ENCODE data around the gene NUP98.

GRCh38 chr11:3825473-3826154 lies 28.3 kb upstream of the NUP98 start:
- TF ChIP-seq GATA2 (IDR thresholded peaks at IDR 0.05; ENCODE audit: insufficient read depth, insufficient read length, low read depth, low read length) (no peak), CTCF (IDR thresholded peaks at IDR 0.05; ENCODE audit: extremely low read depth in 1 of 2, insufficient read depth in 1 of 2, low read depth in 1 of 2, low read length in 2 of 2) (no peak), EZH2 (IDR thresholded peaks at IDR 0.05; ENCODE audit: borderline replicate concordance, low read depth, low read length, severe bottlenecking) (no peak), POLR2A (IDR thresholded peaks at IDR 0.05; ENCODE audit: low read depth, low read length) (no peak), MYC (IDR thresholded peaks at IDR 0.05; ENCODE audit: low read depth, low read length) (no peak), POLR2AphosphoS5 (IDR thresholded peaks at IDR 0.05; ENCODE audit: insufficient read depth, low read depth, low read length) (no peak), MAX (IDR thresholded peaks at IDR 0.05; ENCODE audit: insufficient read depth, insufficient read length) (no peak), JUN (IDR thresholded peaks at IDR 0.05; ENCODE audit: borderline replicate concordance, insufficient read depth, insufficient read length, low read depth) (no peak)

Measured in endothelial cell of umbilical vein (primary cell).